Mesendoderm (in vitro differentiated cells): ENCODE results near the gene KRTAP19-8.

Source experiments
- DNase-seq: peaks from one replicate; pipeline ENCODE4 v3.0.0; 2013
- H2AK5ac ChIP-seq: 2 replicates; pipeline ENCODE4 v1.6.1; 2013; ENCODE audit warnings: low read length, inconsistent platforms
- H2BK120ac ChIP-seq: 2 replicates; pipeline ENCODE4 v1.6.1; 2013; ENCODE audit warnings: low read depth, mild to moderate bottlenecking, low read length, moderate library complexity, mixed read lengths
- H2BK15ac ChIP-seq: replicated peaks from 2 replicates; pipeline ENCODE4 v1.6.1; 2013; ENCODE audit warnings: low read depth, mild to moderate bottlenecking, moderate library complexity
- H2BK5ac ChIP-seq: 2 replicates; pipeline ENCODE4 v1.6.1; 2013; ENCODE audit warnings: low read length, inconsistent platforms
- H3K18ac ChIP-seq: 2 replicates; pipeline ENCODE4 v1.6.1; 2013; ENCODE audit warnings: mild to moderate bottlenecking, low read length, mixed read lengths
- H3K23ac ChIP-seq: one replicate; pipeline ENCODE4 v1.6.1; 2013; ENCODE audit warnings: low read length
- H3K27ac ChIP-seq: 2 replicates; pipeline ENCODE4 v1.5.1; 2013; ENCODE audit warnings: low read depth, mild to moderate bottlenecking, inconsistent platforms, low read length, moderate library complexity
- H3K27me3 ChIP-seq: 2 replicates; pipeline ENCODE4 v1.6.1; 2013; ENCODE audit warnings: low read length, control low read depth, mild to moderate bottlenecking, inconsistent platforms; ENCODE audit not compliant: insufficient read depth, poor library complexity
- H3K36me3 ChIP-seq: 2 replicates; pipeline ENCODE4 v1.6.1; 2013; ENCODE audit warnings: low read length, inconsistent platforms; ENCODE audit not compliant: control insufficient read depth, insufficient read depth
- H3K4ac ChIP-seq: one replicate; pipeline ENCODE4 v1.6.1; 2013; ENCODE audit warnings: low read depth, mild to moderate bottlenecking, low read length, moderate library complexity
- H3K4me1 ChIP-seq: 2 replicates; pipeline ENCODE4 v1.6.1; 2013; ENCODE audit warnings: low read depth, low read length, inconsistent platforms; ENCODE audit not compliant: control insufficient read depth
- H3K4me2 ChIP-seq: 2 replicates; pipeline ENCODE4 v1.6.1; 2013; ENCODE audit warnings: low read length
- H3K4me3 ChIP-seq: 2 replicates; pipeline ENCODE4 v1.5.1; 2013; ENCODE audit warnings: mild to moderate bottlenecking, low read length
- H3K56ac ChIP-seq: one replicate; pipeline ENCODE4 v1.6.1; 2013; ENCODE audit warnings: low read length
- H3K79me1 ChIP-seq: 2 replicates; pipeline ENCODE4 v1.6.1; 2013; ENCODE audit warnings: low read length, inconsistent platforms
- H3K79me2 ChIP-seq: 2 replicates; pipeline ENCODE4 v1.6.1; 2013; ENCODE audit warnings: mild to moderate bottlenecking, low read length; ENCODE audit not compliant: control insufficient read depth, insufficient read depth
- H3K9ac ChIP-seq: 2 replicates; pipeline ENCODE4 v1.6.1; 2013; ENCODE audit warnings: low read length, inconsistent platforms
- H4K5ac ChIP-seq: one replicate; pipeline ENCODE4 v1.6.1; 2013; ENCODE audit warnings: low read length
- H4K8ac ChIP-seq: one replicate; pipeline ENCODE4 v1.6.1; 2013; ENCODE audit warnings: low read depth, mild to moderate bottlenecking, control low read depth, low read length, moderate library complexity
- WGBS: extraction: QIAGEN DNeasy Blood & Tissue Kit; methylation state at CpG from one replicate; pipeline ENCODE4 v1.1.7; 2013; ENCODE audit warnings: low lambda C conversion rate, missing lambda C conversion rate; ENCODE audit not compliant: insufficient coverage; ENCODE audit errors: extremely low coverage; 5-methylcytosine and 5-hydroxymethylcytosine counted together

The KRTAP19-8 gene

GRCh38 chr21:31022306-31022705 is 16.0 kb downstream of the KRTAP19-8 start:
- Histone ChIP-seq H3K79me1 (no peaks in the 10 kb centered on the region), H3K79me2 (no peaks in the 10 kb centered on the region), H3K4ac (no peak overlapping the region), H3K36me3 (no peaks in the 10 kb centered on the region), H2BK5ac (no peak overlapping the region), H2BK15ac (no peak overlapping the region), H3K4me3 (no peak overlapping the region), H3K9ac (no peak overlapping the region), H2AK5ac (no peak overlapping the region), H3K23ac (no peak overlapping the region), H2BK120ac (no peak overlapping the region), H3K56ac (no peak overlapping the region), H4K5ac (no peak overlapping the region), H4K8ac (no peak overlapping the region), H3K27me3 (no peaks in the 10 kb centered on the region), H3K18ac (no peak overlapping the region), H3K4me2 (no peak overlapping the region), H3K27ac (no peak overlapping the region), H3K4me1 (no peaks in the 10 kb centered on the region)
- DNase-seq = no peak
- no CpG with 5 or more reads among the region's 4 CpGs for WGBS

GRCh38 chr21:31018232-31018631 is 20.0 kb downstream of the KRTAP19-8 start:
- Histone ChIP-seq H2BK15ac (no peak overlapping the region), H3K23ac (no peak overlapping the region), H3K18ac (no peak overlapping the region), H3K27ac (no peak overlapping the region), H3K79me2 (no peaks in the 10 kb centered on the region), H2AK5ac (no peak overlapping the region), H3K9ac (no peak overlapping the region), H3K4me1 (no peaks in the 10 kb centered on the region), H2BK120ac (no peak overlapping the region), H3K27me3 (no peaks in the 10 kb centered on the region), H4K5ac (no peak overlapping the region), H3K56ac (no peak overlapping the region), H3K36me3 (no peaks in the 10 kb centered on the region), H3K4me2 (no peak overlapping the region), H2BK5ac (no peak overlapping the region), H3K4ac (no peak overlapping the region), H4K8ac (no peak overlapping the region), H3K4me3 (no peak overlapping the region), H3K79me1 (no peaks in the 10 kb centered on the region)
- no CpG with 5 or more reads among the region's 2 CpGs for WGBS
- no peak for DNase-seq

- Histone ChIP-seq H3K36me3 (no peaks in the 10 kb centered on the region), H3K18ac (no peak overlapping the region)
- WGBS = no CpG with 5 or more reads among the region's 2 CpGs
These were observed 23.4 kb downstream of the KRTAP19-8 start for GRCh38 chr21:31014891-31015290.

GRCh38 chr21:31012133-31013089 is 25.9 kb downstream of the KRTAP19-8 start:
- no peak overlapping the region for H3K4me3 ChIP-seq
- no peaks in the 10 kb centered on the region for H3K4me1 ChIP-seq
- no peak overlapping the region for H2AK5ac ChIP-seq
- H3K56ac ChIP-seq = no peak overlapping the region
- H3K79me2 ChIP-seq = no peaks in the 10 kb centered on the region
- H2BK5ac ChIP-seq = no peak overlapping the region
- H4K5ac ChIP-seq = no peak overlapping the region
- H3K9ac ChIP-seq = no peak overlapping the region
- H3K4ac ChIP-seq = no peak overlapping the region
- DNase-seq = no peak
- no peak overlapping the region for H3K27ac ChIP-seq
- no peak overlapping the region for H3K18ac ChIP-seq
- no peak overlapping the region for H3K4me2 ChIP-seq
- no peaks in the 10 kb centered on the region for H3K27me3 ChIP-seq
- H4K8ac ChIP-seq = no peak overlapping the region
- no peak overlapping the region for H2BK15ac ChIP-seq
- H3K36me3 ChIP-seq = no peaks in the 10 kb centered on the region
- H3K23ac ChIP-seq = no peak overlapping the region
- no peaks in the 10 kb centered on the region for H3K79me1 ChIP-seq
- H2BK120ac ChIP-seq = no peak overlapping the region
- no CpG with 5 or more reads among the region's 4 CpGs for WGBS

More at GRCh38 chr21:31014891-31015290, 23.4 kb downstream of the KRTAP19-8 start:
- H2BK120ac ChIP-seq = no peak overlapping the region
- no peak overlapping the region for H3K9ac ChIP-seq
- no peak overlapping the region for H3K56ac ChIP-seq
- H3K27ac ChIP-seq = no peak overlapping the region
- no peak overlapping the region for H2AK5ac ChIP-seq
- no peak overlapping the region for H2BK15ac ChIP-seq
- no peak overlapping the region for H4K8ac ChIP-seq
- no peaks in the 10 kb centered on the region for H3K27me3 ChIP-seq
- no peak overlapping the region for H3K4ac ChIP-seq
- no peak overlapping the region for H3K4me3 ChIP-seq
- no peak for DNase-seq
- no peaks in the 10 kb centered on the region for H3K4me1 ChIP-seq
- no peak overlapping the region for H3K23ac ChIP-seq
- no peak overlapping the region for H3K4me2 ChIP-seq
- no peaks in the 10 kb centered on the region for H3K79me1 ChIP-seq
- no peaks in the 10 kb centered on the region for H3K79me2 ChIP-seq
- no peak overlapping the region for H4K5ac ChIP-seq
- H2BK5ac ChIP-seq = no peak overlapping the region

- no peak overlapping the region for H2AK5ac ChIP-seq
- H3K4me2 ChIP-seq = no peak overlapping the region
- DNase-seq = no peak
- H2BK15ac ChIP-seq = no peak overlapping the region
- no peaks in the 10 kb centered on the region for H3K36me3 ChIP-seq
- no peak overlapping the region for H3K23ac ChIP-seq
- H4K8ac ChIP-seq = no peak overlapping the region
- H3K79me2 ChIP-seq = no peaks in the 10 kb centered on the region
- no peak overlapping the region for H3K27ac ChIP-seq
- no peak overlapping the region for H3K4ac ChIP-seq
- H3K4me1 ChIP-seq = no peaks in the 10 kb centered on the region
- H4K5ac ChIP-seq = no peak overlapping the region
- H3K56ac ChIP-seq = no peak overlapping the region
- WGBS = no CpG with 5 or more reads among the region's 1 CpG
- H3K4me3 ChIP-seq = no peak overlapping the region
- H3K9ac ChIP-seq = no peak overlapping the region
- H3K27me3 ChIP-seq = no peaks in the 10 kb centered on the region
- no peaks in the 10 kb centered on the region for H3K79me1 ChIP-seq
- no peak overlapping the region for H2BK5ac ChIP-seq
- no peak overlapping the region for H3K18ac ChIP-seq
- no peak overlapping the region for H2BK120ac ChIP-seq
These were observed 26.9 kb downstream of the KRTAP19-8 start for GRCh38 chr21:31011412-31011811.
